Activated CD8-positive, alpha-beta memory T cell treated with anti-CD3 and anti-CD28 coated beads for 24 hours (primary cell): Measurements from ENCODE around the gene RNF11.
"Not testable (repeated sequence)": the region's sequence is repeated elsewhere in the genome, so short reads cannot be mapped to it uniquely, and the experiment has no call there.

Experiments used
- DNase-seq: peaks from one replicate; pipeline ENCODE4 v3.0.0-alpha.2; 2020

Gene RNF11

DNA sequence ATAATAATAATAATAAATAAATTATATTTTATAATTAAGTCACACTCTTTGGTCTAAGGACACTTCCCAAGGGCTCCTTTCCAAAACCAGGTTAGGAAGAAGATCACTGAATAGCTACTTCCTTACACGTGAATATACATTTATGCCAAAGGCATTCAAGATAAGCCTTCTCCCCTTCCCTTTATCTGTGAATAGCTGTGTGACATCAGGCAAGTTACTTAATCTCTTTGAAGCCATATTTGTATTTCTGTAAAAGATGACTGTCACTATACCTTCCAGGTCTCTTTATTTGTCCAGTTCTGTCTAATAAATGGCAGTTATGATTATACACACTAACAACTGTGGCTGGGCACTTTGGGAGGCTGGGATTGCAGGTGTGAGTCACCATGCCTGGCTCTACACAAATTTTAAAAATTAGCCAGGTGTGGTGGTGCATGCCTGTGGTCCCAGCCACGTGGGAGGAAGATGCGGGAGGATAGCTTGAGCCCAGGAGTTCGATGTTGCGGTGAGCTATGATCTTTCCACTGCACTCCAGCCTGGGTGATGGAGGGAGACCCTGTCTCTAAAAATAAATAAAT lies 5.5 kb upstream of the RNF11 start:
- peak; percentile 32 for DNase-seq

DNA sequence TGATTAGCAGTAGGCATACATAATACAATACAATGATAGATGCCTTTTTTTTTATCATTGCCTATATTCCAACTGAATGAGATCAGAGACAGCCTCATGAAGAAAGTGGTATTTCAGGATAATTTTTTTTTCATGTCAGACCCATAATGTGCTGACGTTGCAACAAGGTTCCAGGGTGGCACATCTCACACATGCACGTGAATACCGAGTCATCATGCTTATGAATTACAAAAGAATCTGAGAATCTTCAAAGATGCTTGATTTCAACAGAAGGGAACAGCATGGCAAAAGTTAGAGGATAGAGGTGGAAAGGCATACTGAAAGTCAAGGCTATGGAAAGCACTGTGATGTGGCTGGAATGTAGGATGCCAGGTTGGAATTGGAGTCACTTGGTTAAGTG lies 5.0 kb upstream of the RNF11 start:
- no peak for DNase-seq

DNA sequence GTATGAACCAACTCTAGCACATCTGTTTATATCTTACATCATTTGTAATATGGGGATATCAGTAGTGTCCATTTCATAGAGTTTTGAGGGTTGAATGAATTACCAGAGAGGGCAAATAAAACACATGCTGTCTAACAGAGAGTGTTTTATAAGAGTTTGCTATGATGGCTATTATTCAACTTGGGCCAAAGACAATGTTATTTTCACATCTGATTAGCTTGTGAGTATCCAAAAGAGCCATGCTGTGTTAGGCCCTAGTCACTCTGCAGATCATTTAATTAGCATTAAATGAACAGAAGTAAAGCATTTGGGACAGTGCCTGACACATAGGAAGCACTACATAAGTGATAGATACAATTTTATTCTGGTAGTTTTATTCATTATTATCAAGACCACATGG lies 4.2 kb upstream of the RNF11 start:
- DNase-seq = no peak

DNA sequence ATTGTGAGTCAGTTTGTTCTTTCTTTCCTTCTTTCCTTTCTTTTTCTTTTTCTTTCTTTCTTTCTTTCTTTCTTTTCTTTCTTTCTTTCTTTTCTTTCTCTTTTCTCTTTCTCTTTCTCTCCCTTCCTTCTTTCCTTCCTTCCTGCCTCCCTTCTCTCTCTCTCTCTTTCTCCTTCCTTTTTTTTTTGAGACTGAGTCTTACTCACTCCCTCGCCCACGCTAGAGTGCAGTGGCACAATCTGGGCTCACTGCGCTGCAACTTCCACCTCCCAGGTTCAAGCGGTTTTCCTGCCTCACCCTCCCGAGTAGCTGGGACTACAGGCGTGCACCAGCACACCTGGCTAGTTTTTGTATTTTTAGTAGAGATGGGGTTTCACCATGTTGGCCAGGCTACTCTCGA lies 1.8 kb upstream of the RNF11 start:
- peak; percentile 28 for DNase-seq

DNA sequence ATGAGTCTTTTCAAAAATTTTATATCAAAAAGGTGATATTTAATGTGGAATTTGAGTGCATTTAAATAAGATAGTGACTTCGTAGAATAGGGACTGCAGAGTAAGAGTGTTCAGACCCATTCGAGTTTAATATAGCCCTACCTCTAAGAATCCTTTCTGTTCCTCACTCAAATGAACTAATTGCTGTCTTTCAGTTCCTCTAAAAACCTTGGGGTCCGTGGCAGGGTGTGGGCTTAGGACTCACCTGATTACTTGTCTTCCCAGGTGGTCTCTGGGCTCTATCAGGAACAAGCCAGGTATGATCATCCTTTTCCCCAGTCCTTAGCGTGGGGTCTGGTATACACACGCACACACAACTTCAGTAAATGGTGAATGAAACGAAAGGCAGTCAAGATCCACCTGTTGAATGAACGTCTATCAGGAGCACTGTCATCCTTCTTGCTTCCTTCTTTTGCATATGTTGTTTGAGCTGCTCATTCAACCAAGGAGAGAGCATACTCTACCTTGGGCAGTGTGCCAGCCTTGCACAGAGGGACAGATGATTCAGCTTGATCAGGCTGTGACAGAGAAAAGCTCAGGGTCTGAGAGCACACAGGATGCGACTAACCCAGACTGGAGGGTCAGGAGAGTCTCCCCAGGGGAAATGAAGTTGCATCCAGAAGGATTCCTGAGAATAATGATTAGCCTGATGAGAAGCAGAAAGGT lies 1.2 kb upstream of the RNF11 start:
- DNase-seq = peak; percentile 62

DNA sequence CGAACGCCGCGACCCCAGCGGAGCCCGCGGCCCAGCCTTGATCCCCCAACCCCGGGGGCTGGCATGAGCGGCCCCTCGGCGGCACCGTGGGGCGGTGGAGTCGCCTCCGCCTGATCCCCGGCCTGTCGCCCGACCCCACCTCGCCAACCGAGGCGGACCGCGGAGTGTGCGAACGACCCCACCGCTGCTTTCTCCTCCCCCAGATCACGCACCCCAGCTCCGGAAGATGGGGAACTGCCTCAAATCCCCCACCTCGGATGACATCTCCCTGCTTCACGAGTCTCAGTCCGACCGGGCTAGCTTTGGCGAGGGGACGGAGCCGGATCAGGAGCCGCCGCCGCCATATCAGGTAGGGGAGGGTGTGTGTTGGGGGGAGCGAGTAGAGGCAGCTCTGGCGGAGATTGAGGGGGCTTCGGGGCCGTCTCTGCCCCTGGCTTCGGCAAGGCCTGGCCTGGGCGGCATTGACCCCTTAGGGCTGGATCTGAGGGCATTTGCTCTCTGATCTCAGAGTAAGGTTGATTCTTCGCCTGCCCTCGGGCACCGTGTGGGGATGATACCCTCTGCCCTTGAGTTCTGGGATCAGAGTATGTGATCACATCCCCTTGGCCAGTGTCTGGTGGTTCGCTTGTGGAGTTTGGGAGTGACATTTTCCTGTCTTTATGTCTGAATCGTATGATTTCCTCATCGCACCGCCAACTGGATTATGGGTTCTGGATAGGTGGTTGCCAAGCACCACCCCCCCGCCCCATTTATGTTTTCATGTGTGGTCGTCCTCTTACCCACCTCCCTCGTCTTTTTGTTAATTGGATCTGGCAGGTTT lies 668 bp downstream of the RNF11 start:
- DNase-seq = peak; percentile 81

DNA sequence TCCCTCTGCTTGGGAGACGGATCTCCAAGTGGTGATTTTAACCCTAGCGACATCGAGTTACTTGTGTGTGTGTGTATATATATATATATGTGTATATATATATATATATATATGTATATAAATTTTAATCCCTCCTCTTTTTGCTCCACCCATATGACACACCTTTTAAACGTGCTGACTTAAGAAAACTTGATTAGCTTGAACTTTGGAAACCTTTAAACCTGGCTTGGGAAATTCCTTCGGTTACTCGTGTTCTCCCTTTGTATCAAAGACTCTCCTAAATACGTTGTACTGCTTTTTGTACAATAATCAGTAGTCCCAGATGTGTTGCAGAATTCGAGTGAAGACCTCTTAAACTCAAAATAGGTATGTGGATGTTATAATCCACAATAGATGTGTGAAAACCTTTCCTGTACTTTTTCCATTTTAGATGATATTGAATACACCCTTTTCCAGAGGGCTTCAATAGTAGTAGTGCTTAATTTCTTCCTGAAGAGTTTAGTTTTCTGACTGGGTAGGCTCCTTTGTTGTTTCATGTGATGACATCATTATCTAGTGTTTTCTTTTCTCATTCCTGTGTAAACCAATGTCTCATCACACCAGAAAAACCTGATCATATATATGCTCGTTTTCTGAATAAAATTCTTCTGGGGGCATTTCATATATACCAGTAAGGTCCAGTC lies 1.4 kb downstream of the RNF11 start:
- no peak for DNase-seq

DNA sequence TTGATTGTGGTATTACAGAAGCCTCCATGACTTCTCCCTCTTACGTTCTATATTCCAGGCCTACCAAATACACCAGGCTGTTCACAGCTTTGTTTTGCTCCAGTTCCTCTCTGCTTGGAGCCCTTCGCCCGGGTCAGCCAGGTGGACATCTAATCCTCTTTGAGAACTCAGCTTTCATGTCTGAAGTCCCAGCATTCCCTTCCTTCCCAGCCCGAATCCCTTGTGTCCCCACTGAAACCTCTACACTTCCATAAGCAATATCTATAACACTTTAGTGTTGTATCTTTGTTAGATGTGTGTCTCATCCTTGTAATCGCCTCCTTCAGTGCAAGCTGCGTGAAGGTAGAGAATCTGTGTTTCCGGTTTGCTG lies 1.9 kb downstream of the RNF11 start:
- DNase-seq = peak; percentile 35

DNA sequence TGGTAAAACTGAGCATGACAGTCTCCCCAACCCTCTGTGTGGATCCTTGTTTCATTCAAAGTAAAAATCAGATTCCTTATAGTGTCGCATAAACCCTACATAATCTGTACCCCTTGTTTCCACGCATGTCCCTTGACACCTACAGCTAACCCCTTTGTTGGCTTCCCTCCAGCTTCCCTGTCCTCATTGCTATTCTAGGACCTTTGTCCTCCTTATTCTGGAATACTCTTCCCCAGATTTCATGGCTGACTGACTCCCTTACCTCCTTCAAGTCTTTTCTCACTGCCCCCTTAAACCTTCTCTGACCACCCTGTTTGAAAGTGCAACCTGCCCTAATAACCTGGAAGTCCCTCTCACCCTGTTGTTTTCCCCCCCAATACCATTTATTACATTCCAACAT lies 4.0 kb downstream of the RNF11 start:
- peak; percentile 9 for DNase-seq

DNA sequence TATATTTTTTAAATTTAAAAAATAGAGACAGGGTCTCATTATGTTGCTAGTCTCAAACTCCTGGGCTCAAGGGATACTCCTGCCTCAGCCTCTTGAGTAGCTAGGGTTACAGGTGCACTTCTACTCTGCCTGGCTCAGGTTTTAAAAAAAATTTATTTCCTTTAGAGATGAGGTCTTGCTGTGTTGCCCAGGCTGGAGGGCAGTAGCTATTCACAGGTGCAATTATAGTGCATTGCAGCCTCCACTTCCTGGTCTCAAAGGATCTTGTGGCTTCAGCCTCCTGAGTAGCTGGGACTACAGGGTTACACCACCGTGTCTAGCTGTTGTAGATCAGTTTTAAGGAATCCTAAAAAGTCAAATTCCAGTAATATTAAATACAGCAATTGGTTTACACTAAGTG lies 5.0 kb downstream of the RNF11 start:
- peak; percentile 11 for DNase-seq

DNA sequence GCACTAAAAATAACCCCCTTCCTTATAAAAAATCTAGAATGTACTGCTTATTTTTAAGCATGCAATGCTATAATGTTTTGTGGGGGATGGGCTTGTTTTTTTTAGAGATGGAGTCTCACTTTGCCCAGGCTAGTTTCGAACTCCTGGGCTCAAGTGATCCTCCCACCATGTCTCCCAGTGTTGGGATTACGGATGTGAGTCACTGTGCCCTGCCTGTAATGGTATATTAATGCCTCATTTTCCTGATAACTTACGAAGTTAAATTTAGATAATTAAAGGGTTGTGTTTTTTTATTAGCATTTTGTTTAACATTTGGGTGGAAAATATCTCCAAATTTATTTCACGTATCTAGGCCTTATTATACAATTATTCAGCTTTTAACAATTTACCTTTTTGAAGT lies 6.5 kb downstream of the RNF11 start:
- peak; percentile 4 for DNase-seq

DNA sequence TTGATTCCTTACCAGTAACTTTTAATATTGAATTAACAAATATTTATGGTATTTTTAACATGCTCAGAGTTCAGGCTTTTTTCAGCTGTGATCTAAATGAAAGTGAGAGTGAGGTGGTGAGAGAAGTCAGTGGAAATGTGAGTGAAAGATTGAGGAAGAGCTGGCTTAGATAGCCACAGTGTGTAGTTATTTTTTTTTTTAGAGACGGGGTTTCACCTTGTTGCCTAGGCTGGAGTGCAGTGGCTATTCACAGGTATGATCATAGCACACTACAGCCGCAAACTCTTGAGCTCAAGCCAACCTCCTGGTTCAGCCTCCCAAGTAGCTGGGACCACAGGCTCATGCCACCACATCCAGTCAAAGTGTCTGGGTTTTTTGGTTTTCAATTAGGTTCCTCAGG lies 10.9 kb downstream of the RNF11 start:
- no peak for DNase-seq

DNA sequence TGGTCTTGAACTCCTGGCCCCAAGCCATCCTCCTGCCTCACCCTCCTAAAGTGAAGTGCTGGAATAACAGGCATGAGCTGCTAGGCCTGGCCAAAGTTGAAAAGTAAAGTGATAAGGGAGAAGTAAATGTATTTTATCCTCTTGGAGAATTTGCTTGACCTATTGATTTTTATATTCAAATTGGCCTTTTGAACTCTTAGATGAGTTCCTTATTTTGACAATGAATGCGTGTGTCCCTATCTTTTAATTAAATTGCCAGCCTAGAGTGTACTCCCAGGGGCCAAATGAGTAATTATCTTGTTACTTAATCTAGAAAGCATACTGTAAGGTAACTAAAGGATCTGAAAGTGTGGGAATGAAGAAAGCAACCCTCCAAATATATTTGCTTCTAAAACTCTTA lies 11.4 kb downstream of the RNF11 start:
- no peak for DNase-seq

DNA sequence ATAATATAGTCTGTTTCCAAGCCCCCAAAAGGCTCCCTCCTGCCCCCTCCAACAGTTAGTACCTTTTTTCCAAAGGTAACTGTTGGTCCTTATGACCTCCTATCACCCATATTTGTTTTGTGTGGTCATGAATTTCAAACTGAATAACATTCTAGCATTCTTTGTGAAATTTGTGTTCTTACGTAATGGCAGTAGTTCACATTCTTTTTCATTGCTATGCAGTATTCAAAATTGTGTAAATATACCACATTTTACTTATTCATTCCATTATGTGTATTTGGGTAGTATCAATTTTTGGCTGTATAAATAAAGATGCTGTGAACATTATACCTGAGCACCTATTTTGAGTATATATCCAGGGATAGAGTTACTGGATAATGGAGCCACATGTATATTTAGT lies 13.4 kb downstream of the RNF11 start:
- no peak for DNase-seq

DNA sequence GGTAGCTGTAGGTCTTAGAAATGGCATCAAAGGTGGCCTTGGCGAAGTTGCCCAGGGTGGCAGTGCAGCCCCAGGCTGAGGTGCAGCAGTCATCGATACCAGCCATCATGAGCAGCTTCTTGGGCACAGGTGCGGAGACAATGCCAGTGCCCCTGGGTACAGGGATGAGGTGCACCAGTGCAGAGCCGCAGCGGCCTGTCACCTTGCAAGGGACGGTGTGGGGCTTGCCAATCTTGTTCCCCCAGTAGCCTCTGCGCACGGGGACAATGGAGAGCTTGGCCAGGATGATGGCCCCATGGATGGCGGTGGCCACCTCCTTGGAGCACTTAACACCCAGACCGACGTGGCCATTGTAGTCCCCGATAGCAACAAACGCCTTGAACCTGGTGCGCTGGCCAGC lies 14.7 kb downstream of the RNF11 start:
- not testable (repeated sequence) for DNase-seq

DNA sequence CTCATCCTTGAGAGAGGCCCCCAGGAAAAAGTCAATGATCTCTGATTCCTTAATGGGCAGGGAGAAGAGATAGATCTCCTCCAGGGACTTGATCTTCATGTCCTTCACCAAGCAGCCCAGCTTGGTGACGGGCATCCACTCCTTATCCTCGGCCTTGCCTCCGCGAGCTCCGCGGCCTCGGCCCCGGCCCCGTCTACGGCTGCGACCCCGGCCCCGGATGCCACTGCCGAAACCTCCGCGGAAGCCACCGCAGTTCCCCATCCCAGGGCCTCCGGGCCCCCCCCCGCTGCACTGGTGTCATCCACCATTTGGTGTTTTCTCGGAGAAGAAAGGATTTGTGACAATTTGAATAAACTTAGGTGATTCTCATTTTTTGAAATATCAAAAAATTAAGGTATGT lies 15.1 kb downstream of the RNF11 start:
- not testable (repeated sequence) for DNase-seq

DNA sequence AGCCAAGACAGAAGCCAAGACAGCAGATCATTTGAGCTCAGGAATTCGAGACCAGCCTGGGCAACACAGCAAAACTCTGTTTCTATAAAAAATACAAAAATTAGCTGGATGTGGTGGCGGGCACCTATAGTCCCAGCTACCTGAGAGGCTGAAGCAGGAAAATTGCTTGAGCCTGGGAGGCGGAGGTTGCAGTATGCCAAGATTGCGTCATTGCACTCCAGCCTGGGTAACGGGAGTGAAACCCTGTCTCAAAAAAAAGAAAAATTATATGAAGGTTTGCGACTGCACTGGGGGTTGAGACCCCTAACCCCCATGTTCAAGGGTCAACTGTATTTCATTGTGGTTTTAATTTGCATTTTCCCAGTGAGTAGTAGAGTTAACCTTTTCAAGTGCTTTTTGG lies 16.3 kb downstream of the RNF11 start:
- DNase-seq = no peak

DNA sequence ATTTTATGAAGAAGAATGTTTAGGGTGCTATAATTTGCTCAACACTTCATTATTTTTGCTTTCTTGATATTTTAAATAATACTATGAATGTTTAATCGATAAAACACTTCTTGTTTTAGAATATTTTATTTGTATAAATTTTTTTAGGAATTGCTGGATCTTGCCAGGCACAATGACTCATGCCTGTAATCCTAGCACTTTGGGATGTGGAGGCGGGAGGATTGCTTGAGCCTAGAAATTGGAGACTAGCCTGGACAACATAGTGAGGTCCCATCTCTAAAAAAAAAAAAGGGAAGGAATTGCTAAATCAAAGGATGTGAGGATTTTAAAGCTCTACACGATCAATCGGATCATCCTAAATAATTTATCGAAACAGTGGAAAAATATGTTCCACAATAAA lies 17.6 kb downstream of the RNF11 start:
- DNase-seq = no peak

DNA sequence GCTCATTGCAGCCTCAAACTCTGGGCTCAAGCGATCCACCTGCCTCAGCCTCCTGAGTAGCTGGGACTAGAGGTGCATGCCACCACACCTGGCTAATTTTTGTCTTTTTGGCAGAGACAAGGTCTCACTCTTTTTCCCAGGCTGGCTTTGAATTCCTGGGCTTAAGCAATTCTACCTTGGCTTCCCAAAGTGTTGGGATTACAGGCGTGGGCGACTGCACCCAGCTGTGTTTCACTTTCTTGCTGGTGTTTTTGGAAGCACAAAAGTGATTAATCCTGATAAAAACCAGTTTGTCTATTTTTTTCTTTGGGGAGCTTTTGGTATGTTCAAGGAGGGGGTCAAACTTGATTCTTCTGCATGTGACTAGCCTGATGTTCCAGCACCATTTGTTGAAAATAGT lies 19.3 kb downstream of the RNF11 start:
- DNase-seq = no peak

DNA sequence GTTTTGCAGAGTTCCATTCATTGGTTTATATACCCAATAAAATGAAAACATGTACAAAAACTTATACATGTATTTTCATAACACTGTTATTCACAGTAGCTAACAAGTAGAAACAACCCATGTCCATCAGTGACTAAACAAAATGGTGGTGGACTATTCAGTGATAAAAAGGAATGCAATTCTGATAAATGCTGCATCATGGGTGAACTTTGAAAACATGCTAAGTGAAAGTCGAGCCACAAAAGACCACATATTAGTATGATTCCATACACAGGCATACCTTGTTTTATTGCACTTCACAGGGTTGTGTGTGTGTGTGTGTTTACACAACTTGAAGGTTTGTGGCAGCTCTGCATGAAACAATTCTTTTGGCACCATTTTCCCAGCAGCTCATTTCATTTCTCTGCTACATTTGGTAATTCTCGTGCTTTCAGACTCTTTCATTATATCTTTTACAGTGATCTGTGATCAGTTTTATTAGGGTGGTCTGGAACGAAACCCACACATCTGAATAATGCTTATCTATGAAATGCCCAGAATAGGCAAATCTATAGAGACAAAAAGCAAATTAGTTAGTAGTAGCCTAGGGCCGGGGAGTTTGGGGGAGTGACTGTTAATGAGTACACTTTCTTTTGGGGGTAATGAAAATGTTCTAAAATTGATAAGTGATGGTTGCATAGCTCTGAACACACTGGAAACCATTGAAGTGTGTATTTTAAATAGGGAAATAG lies 27.2 kb downstream of the RNF11 start:
- no peak for DNase-seq

DNA sequence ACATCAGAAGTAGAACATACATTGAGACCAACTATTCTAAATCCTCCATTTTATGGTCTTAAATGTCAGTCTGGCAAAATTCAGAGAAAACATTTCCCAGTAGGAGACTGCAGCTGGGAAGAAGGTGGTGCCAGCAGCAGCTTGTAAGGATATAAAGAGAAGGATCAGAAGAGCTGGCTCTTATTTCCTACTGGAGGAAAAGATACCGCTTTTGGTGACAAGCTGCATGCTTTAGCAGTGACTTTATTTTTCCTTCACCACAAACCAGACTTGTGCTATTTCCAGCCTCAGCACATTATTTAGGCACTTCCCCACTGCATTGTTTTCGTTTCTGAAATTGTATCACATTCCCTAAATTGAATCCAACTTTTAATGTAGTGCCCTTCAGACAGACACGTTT lies 28.4 kb downstream of the RNF11 start:
- DNase-seq = no peak

DNA sequence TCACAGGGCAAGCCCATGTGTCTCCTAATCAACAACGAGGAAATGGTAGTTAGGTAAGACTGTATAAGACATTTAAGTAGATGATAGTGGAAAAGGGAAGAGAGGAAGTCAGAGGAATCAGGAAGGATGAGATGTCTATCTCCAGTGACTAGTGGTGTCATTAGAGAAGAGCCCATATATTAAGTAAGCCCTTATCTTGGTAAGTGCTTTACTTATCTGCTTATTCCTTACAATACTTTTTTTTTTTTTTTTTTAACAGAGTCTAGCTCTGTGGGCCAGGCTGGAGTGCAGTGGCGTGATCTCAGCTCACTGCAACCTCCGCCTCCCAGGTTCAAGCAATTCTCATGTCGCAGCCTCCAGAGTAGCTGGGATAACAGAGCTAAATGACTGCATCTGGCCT lies 29.5 kb downstream of the RNF11 start:
- DNase-seq = no peak

DNA sequence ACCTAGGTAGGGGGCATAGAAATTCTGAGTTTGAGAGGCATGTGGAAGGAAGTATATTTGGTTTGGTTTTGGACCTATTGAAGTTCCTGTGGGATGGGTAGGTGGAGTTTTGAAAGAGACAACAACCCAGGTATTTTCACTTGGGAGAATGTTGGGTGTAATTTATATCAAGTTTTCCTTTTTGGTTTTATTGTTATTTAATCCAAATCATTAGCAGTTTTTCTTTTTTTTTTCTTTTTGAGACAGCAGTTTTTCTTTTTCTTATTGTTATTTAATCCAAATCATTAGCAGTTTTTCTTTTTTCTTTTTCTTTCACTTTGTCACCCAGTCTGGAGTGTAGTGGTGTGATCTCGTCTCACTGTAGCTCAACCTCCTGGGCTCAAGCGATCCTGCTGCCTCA lies 30.1 kb downstream of the RNF11 start:
- DNase-seq = no peak
